Measurements from ENCODE around the gene MFSD12.

The MFSD12 gene

GRCh38 chr19:3507371-3508120, 49.8 kb downstream of the MFSD12 start:
- peak; percentile 42 for DNase-seq (ENCODE audit: low read depth, low spot score)

GRCh38 chr19:3506384-3507340, 50.7 kb downstream of the MFSD12 start:
- no peak for DNase-seq (ENCODE audit: low read depth, low spot score)

- peak; percentile 98 for DNase-seq (ENCODE audit: low read depth, low spot score)
Measured at GRCh38 chr19:3505598-3506383, 51.6 kb downstream of the MFSD12 start, which contains the start of gene FZR1. TSS of gene FZR1 (plus strand) at chr19:3506311. CDS start at chr19:3522990, 16,679 bp downstream.

- no peak for DNase-seq (ENCODE audit: low read depth, low spot score)
Measured at GRCh38 chr19:3504735-3505134, 52.7 kb downstream of the MFSD12 start.

GRCh38 chr19:3503036-3503572, 54.3 kb downstream of the MFSD12 start:
- no peak for DNase-seq (ENCODE audit: low read depth, low spot score)

- no peak for DNase-seq (ENCODE audit: low read depth, low spot score)
Measured at GRCh38 chr19:3501780-3502179, 55.6 kb downstream of the MFSD12 start.

- DNase-seq (ENCODE audit: low read depth, low spot score) = peak; percentile 97
Measured at GRCh38 chr19:3500429-3501101, 56.8 kb downstream of the MFSD12 start, which contains the start of gene DOHH. TSS of gene DOHH (minus strand) at chr19:3500674. CDS start at chr19:3496814, 3,860 bp downstream.

GRCh38 chr19:3499738-3500428, 57.5 kb downstream of the MFSD12 start:
- DNase-seq (ENCODE audit: low read depth, low spot score) = no peak

GRCh38 chr19:3497757-3498520, 59.4 kb downstream of the MFSD12 start:
- no peak for DNase-seq (ENCODE audit: low read depth, low spot score)

GRCh38 chr19:3496392-3497273, 60.8 kb downstream of the MFSD12 start:
- no peak for DNase-seq (ENCODE audit: low read depth, low spot score)

GRCh38 chr19:3494559-3494958, 62.8 kb downstream of the MFSD12 start:
- no peak for DNase-seq (ENCODE audit: low read depth, low spot score)
